BLaER1 (cell line): ENCODE data around the gene RPS6KB2.
A peak's percentile ranks its signal among the peaks of the same experiment; 100 is the strongest.

ENCODE experiments used
- H3K27ac ChIP-seq: shearing (Covaris generic); formaldehyde crosslinking; 2 replicates; pipeline ENCODE4 v1.8.1; 2022
- H3K27me3 ChIP-seq: shearing (Covaris generic); formaldehyde crosslinking; 2 replicates; pipeline ENCODE4 v1.8.1; 2022
- H3K36me3 ChIP-seq: shearing (Covaris generic); formaldehyde crosslinking; 2 replicates; pipeline ENCODE4 v1.8.1; 2022
- H3K4me1 ChIP-seq: shearing (Covaris generic); formaldehyde crosslinking; 2 replicates; pipeline ENCODE4 v1.8.1; 2022
- H3K4me2 ChIP-seq: shearing (Covaris generic); formaldehyde crosslinking; 2 replicates; pipeline ENCODE4 v1.8.1; 2022
- H3K4me3 ChIP-seq: shearing (Covaris generic); formaldehyde crosslinking; 2 replicates; pipeline ENCODE4 v1.8.1; 2022
- H3K9ac ChIP-seq: shearing (Covaris generic); formaldehyde crosslinking; 2 replicates; pipeline ENCODE4 v1.8.1; 2022
- H3K9me3 ChIP-seq: shearing (Covaris generic); formaldehyde crosslinking; 2 replicates; pipeline ENCODE4 v1.8.1; 2022
- H4K20me1 ChIP-seq: shearing (Covaris generic); formaldehyde crosslinking; 2 replicates; pipeline ENCODE4 v1.8.1; 2022
- Cebpa-rat ChIP-seq: shearing (Covaris generic); IDR thresholded peaks from 2 replicates; pipeline ENCODE4 v1.8.1; 2022

The RPS6KB2 gene

DNA sequence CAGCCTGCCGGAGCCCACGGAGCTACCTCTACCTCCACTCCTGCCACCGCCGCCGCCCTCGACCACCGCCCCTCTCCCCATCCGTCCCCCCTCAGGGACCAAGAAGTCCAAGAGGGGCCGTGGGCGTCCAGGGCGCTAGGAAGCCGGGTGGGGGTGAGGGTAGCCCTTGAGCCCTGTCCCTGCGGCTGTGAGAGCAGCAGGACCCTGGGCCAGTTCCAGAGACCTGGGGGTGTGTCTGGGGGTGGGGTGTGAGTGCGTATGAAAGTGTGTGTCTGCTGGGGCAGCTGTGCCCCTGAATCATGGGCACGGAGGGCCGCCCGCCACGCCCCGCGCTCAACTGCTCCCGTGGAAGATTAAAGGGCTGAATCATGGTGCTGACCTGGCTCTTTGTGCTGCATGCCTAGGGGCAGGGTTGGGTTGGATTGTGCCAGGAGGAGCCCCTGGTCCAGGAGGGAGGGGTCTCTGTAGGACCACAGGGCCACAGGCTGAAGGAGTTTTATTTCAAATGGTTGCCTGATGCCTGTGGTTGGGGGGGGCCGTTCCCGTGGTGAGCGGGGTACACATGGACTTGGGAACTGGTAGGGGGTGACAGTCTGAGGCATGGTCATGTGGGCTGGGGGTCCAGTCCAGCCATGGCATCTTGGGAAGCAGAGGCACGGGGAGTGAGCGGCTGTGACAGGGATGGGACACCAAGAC is 6.9 kb downstream of the RPS6KB2 start:
- H3K4me1 ChIP-seq = peaks cover 82% of the 10 kb centered on the region
- peak overlapping the region; percentile 77 for H3K4me3 ChIP-seq
- H3K27me3 ChIP-seq = no peaks in the 10 kb centered on the region
- peak overlapping the region; percentile 99 for H3K27ac ChIP-seq
- peaks cover 66% of the 10 kb centered on the region for H4K20me1 ChIP-seq
- H3K9ac ChIP-seq = peak overlapping the region; percentile 94
- H3K9me3 ChIP-seq = no peaks in the 10 kb centered on the region
- TF ChIP-seq Cebpa-rat = no peak
- peak overlapping the region; percentile 97 for H3K4me2 ChIP-seq
- H3K36me3 ChIP-seq = peaks cover 61% of the 10 kb centered on the region

DNA sequence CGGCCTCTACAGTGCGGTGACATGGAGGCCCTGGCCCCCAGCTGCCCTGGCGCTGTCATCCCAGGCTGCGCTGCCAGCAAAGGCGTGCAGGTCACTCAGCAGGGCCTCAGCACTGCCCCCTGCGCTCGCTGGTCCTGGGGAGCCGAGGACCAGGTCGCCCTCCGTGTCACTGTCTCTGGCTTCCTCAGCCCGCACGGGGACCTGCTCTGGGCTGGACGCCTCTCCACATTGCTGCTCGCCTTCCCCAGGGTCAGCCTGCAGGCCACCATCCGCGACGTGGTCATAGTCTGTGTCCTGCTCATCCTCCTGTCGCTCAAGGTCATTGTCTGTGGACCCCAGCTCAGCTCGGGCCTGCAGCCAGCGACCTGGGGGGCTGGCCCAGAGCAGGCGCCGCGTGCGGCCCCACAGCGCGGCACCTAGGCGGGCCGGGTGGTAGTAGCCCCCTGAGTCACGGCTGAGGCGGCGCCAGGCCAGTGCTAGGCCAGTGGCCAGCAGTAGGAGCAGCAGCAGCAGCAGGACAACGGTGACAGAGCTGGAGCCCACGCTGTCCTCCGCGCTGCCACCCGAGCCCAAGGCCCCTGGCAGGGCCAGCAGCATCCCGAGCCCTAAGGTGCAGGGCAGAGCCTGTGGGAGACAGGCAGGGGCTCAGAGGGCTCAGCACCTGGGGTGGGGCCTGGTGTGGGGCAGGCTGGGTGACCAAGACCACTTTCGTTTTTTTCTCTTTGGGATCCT is 7.6 kb downstream of the RPS6KB2 start:
- H3K27ac ChIP-seq = peak overlapping the region; percentile 99
- H3K27me3 ChIP-seq = no peaks in the 10 kb centered on the region
- peak overlapping the region; percentile 94 for H3K9ac ChIP-seq
- H3K4me3 ChIP-seq = peak overlapping the region; percentile 77
- no peaks in the 10 kb centered on the region for H3K9me3 ChIP-seq
- TF ChIP-seq Cebpa-rat = no peak
- H3K36me3 ChIP-seq = peaks cover 53% of the 10 kb centered on the region
- peak overlapping the region; percentile 97 for H3K4me2 ChIP-seq
- H3K4me1 ChIP-seq = peaks cover 89% of the 10 kb centered on the region
- H4K20me1 ChIP-seq = peaks cover 59% of the 10 kb centered on the region

DNA sequence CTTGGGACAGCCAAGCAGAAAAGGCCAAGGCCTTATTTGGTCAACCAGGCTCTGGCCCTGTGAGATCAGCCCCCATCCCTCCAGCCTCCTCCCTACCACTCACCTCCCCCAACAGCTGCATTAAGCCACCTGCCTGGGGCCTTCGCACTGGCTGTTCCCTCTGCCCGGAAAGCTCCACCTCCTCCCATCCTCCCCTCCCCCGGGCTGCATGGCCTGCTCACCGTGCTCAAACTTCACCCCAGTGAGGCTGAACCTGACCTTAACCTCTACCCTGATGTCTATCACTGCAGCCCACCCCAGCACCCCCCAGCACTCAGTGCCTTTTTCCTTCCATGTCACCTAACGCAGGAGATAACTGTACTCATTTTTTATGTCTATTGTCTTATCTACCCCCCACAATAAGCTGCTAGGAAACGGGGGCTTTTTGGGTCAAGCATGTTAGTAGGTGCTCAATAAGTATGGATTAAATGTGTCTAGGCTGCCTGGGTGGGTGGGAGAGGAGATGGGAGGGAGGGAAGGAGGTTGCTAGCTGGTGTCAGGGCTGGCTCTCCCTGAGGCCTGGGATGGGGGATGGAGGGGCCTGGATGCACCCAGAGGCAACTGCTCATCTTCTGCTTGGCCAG is 8.3 kb downstream of the RPS6KB2 start:
- H3K27me3 ChIP-seq = no peaks in the 10 kb centered on the region
- peaks cover 52% of the 10 kb centered on the region for H4K20me1 ChIP-seq
- H3K4me1 ChIP-seq = peaks cover 96% of the 10 kb centered on the region
- peak overlapping the region; percentile 97 for H3K4me2 ChIP-seq
- TF ChIP-seq Cebpa-rat = no peak
- peak overlapping the region; percentile 99 for H3K27ac ChIP-seq
- H3K9ac ChIP-seq = peak overlapping the region; percentile 94
- no peaks in the 10 kb centered on the region for H3K9me3 ChIP-seq
- H3K36me3 ChIP-seq = peaks cover 47% of the 10 kb centered on the region
- peak overlapping the region; percentile 77 for H3K4me3 ChIP-seq

DNA sequence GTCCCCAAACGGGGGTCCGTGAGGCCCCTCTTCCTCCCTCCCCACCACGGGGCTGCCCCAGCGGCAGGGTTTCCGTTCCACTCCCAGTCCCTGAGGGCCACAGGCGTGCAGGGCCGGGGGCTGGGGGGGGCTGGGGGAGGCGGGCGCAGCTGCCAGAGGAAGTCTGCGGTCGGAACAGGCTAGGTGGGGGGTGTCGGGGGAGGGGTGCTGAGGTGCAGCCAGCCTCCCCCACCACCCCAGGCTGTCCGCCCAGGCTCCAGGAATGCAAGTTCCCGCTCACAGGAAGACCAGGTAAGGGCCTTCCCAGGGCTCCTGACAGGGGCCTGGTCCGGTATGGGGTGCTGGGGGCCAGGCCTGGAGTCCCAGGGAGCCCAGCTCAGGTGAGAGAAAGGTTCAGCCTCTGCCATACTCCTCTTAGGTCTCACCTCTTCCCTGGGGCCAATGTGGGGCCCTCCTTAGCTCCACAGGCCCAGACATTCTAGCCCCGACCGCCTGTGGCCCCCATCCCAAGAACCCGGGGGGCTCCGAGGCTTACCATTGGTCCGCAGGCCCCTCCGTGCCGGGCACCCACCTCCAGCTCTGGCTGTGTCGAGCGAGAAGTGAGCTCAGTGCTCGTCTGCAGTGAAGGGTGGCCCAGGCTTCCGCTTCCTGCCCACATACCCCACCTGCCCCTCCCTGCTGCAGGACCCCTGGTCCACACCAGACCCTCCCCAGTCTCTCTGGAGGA is 9.0 kb downstream of the RPS6KB2 start, which contains the start of gene PTPRCAP:
PTPRCAP (minus strand) TSS at position 601 of the 727 bp plus-strand sequence; CDS start at position 538, 63 bp downstream.
- H3K9me3 ChIP-seq = no peaks in the 10 kb centered on the region
- H3K4me3 ChIP-seq = peak within 1 kb of the TSS; percentile 77
- H4K20me1 ChIP-seq = peaks cover 46% of the 10 kb centered on the region
- no peaks in the 10 kb centered on the region for H3K27me3 ChIP-seq
- H3K36me3 ChIP-seq = peaks cover 40% of the 10 kb centered on the region
- H3K4me2 ChIP-seq = peak within 1 kb of the TSS; percentile 97
- peak within 1 kb of the TSS; percentile 99 for H3K27ac ChIP-seq
- H3K4me1 ChIP-seq = peaks cover 96% of the 10 kb centered on the region
- H3K9ac ChIP-seq = peak within 1 kb of the TSS; percentile 94
- no peak for TF ChIP-seq Cebpa-rat

DNA sequence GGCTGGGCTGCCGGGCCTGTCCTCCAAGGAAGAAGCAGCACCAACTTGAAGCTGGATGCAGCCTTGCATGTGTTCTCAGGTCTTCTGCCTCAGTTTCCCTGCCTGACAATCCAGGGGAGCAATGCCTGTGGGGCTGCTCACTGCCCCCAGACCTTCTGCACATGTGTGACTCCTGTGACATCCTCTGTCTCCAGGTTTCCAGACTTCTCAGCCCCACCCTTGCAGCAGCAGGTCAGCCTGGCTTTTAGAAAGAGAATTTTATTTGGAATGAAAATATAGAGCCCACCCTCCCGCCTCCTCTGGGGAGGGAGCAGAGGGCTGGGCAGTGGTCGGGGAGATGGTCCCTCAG is 9.5 kb downstream of the RPS6KB2 start:
- Histone ChIP-seq H4K20me1 (peaks cover 40% of the 10 kb centered on the region), H3K27ac (peak overlapping the region; percentile 99), H3K27me3 (no peaks in the 10 kb centered on the region), H3K4me1 (peaks cover 96% of the 10 kb centered on the region), H3K4me3 (peak overlapping the region; percentile 77), H3K9me3 (no peaks in the 10 kb centered on the region), H3K36me3 (peaks cover 35% of the 10 kb centered on the region), H3K9ac (peak overlapping the region; percentile 94), H3K4me2 (peak overlapping the region; percentile 97)
- TF ChIP-seq Cebpa-rat = no peak

DNA sequence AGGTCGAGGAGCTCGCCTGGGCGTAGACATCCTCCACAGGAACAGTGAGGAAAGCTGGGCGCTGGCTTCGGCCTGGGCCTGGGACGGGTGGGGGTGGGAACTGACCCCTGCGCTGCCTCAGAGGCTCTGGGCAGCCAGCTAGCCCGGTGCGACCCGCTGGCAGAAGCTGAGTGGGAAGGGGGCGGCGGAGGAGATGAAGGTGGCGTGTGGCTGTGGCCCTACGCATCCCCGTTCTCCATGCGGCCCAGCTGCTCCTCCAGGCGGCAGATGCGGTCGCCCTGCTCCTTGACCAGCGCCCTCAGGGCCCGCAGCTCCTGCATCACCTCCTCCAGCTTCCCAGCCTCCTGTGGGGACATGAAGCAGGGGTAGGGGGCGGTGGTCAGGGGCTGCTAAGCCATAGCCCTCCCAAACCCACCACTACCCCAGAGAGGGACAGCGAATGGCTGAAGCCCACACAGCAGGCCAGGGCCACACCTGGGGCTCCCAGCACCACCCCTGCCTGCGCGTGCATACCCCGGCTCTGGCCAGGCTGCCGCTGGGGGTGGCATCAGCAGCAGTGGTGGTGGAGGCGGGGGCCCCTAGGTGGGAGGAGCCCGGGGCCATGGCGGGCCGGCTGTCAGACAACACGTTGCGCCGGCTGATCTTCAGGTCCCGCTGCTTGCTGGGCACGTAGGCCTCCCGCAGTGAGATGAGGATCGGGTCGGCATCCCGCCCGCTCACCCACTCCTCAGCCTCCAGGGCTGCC is 10.0 kb downstream of the RPS6KB2 start:
- Histone ChIP-seq H3K4me2 (peak overlapping the region; percentile 97), H3K4me1 (peaks cover 93% of the 10 kb centered on the region), H4K20me1 (peaks cover 35% of the 10 kb centered on the region), H3K27ac (peak overlapping the region; percentile 99), H3K9me3 (no peaks in the 10 kb centered on the region), H3K9ac (peak overlapping the region; percentile 94), H3K27me3 (no peaks in the 10 kb centered on the region), H3K4me3 (peak overlapping the region; percentile 77), H3K36me3 (peaks cover 29% of the 10 kb centered on the region)
- no peak for TF ChIP-seq Cebpa-rat

DNA sequence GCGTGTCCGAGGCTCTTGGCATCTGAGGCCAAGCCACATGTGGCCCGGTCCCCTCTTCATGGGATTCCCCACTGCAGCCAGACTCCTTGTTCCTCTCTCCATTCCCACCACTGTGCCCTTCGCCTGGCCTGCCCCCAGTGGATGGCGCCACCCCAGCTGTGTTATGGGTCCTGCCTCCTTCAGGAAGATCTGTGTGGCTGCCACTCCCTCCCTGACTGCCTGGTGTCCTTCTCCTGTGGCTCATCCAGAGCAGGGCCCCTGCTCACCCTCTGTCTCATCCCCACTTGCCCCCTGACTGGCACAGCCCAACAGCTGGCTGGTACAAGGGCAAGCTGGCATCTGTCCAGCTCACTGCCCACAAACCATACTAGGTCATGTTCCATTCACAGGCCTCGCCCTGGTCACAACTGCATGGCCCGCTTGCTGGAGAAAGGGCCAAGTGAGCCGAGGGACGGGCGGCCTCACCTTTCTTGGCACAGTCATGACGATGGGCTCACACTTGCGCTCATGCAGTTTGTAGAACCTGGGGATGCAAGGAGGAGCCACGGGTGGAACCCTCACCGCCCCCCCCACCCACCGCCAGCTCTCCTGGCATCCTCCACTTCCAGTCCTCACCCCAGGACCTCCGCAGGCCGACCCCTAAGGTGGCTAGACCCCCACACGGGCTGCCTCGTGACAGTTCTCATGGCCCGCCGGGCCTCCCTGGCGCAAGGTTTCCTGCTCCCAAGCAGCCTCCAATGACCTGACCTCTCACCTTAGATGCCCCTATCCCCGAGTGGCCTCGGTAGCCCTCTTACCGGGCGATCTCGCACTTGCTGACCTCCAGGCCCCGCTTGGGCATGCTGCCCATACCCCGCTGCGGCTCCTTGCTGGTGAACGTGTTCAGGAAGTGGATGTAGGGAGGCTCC is 11.3 kb downstream of the RPS6KB2 start:
- no peak for TF ChIP-seq Cebpa-rat
- Histone ChIP-seq H3K9me3 (no peaks in the 10 kb centered on the region), H4K20me1 (peaks cover 22% of the 10 kb centered on the region), H3K4me3 (peak overlapping the region; percentile 25; the same call in 1 of the 2 replicates), H3K27ac (peak overlapping the region; percentile 99), H3K4me2 (peak overlapping the region; percentile 97), H3K27me3 (no peaks in the 10 kb centered on the region), H3K9ac (peak overlapping the region; percentile 64), H3K4me1 (peaks cover 90% of the 10 kb centered on the region), H3K36me3 (peaks cover 17% of the 10 kb centered on the region)
